Fibroblast of peridontal ligament (primary cell): ENCODE measurements around the gene FBP1.
"Not testable (repeated sequence)": the region's sequence is repeated elsewhere in the genome, so short reads cannot be mapped to it uniquely, and the experiment has no call there.

Experiments used
- DNase-seq: peaks from one replicate; pipeline ENCODE4 v3.0.0-alpha.2; 2010; ENCODE audit errors: extremely low read depth

The FBP1 gene

DNA sequence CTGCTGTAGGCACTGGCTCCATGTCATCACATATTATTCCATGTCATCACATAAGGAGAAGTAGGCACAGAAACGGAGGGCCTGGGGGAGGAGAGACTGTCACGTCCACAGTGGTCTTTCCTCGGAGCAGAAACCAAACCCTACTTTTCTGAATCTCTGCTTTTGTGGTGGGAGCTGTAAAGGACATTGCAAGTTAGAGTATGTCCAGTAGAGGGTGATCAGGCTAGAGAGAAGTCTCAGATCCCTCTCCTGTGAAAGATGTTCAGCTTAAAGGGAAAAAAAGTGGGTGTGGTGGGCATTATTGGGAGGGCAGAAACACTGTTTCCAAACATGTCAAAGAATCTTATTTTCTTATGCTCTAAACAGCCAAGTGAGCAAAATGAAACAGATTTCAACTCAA lies 26.3 kb downstream of the FBP1 start:
- no peak for DNase-seq

DNA sequence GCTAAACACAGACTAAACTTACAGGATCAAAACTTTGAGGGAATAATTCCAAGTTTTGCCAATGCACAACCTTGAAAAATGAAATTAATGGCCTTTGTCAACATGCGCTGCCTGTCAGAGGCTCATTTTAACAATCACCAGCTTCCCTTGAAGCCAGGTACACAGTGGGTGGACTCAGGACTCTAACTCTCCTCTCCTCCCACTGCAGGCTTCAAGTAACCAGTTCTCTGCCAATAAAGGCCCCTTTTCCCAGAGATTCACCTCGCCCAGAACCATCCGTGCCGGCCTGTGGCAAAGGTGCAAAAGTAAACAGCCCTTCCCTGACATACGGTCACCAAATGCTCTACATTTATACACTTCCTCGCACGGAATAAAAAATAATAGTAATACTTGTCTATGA lies 27.2 kb downstream of the FBP1 start:
- no peak for DNase-seq

DNA sequence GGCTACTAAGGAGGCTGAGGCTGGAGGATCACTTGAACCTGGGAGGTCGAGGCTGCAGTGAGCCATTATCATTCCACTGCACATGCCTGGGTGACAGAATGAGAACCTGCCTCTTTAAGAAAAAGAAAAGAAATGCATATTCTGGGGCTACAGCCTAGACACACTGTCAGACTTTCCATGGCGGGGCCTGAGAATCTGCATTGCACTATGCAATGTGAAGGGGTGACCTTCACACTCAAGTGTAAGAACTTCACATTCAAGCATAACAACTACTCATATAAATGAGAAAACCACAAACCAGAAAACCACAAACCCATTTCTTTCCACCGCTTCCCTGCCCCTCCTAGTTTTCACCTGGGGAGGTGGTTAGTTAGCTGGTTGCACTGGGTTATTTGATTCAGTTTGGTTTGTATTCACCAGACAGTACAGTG lies 27.7 kb downstream of the FBP1 start:
- DNase-seq, result no peak

DNA sequence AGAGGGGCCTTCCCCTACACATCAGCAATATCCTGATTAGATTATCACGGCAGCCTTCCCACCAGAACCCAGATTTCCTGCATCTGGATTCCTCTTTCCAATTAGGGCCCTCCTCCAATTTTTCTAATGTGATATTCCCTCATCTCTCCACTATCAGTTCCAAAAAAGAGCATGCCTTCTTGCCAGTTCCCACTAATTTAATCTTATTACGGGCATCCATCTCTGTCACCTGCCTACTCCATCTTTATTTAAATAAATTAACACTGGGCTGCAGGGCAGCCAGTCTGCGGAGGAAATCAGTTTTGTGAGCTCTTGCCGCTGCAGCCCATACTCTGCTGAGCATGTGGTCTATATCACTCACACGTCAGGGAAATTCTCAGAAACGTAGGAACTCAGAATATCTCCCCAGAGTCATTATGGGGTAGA lies 29.1 kb downstream of the FBP1 start:
- DNase-seq, result no peak

DNA sequence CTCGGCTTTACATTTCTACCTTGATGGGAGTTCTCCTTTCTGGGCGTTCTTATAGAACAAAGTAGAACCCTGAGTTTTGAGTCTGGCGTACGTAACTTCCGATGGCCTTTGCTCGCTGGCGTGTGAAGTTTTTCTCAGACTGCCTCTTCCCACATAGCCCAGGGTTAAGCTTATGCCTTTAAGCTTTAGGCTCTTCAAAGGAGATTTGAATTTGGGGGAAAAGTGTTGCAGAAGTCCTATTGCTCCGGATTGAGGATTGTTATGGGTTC lies 32.0 kb downstream of the FBP1 start:
- no peak for DNase-seq

DNA sequence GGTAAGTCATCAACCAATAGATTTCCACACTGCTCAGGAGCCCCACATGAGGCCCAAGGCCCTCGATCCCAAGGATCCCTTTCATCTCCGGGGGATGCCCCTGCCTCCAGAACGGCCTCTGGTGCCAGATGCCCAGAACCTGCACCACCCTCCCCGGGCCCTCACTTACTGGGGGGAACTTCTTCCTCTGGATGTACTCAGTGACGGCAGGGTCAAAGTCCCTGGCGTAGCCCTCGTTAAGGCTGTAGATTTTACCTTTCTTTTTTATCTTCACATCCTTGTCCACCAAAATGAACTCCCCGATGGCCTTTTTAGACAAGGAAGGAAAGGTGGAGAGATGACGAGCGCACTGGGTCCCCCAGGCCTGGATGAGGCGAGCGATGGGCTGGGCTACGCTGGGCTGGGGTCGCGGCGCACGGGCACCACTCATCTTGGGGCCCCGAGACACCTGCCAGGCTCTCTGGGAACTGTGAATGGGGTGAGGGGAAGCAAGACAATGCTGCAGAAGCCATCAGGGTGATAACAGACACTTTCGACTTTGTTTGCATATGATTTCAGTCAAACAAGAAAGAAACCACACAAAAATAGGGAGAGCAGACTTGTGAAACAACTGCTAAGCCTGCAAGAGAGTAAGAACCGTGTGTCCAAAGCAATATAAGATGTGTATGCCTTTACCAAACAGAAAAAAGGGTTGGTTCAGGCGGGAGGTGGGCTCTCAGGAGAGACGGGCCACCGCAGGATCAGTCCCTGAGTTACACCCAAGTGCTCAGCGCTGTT lies 32.5 kb downstream of the FBP1 start:
- DNase-seq, result no peak

DNA sequence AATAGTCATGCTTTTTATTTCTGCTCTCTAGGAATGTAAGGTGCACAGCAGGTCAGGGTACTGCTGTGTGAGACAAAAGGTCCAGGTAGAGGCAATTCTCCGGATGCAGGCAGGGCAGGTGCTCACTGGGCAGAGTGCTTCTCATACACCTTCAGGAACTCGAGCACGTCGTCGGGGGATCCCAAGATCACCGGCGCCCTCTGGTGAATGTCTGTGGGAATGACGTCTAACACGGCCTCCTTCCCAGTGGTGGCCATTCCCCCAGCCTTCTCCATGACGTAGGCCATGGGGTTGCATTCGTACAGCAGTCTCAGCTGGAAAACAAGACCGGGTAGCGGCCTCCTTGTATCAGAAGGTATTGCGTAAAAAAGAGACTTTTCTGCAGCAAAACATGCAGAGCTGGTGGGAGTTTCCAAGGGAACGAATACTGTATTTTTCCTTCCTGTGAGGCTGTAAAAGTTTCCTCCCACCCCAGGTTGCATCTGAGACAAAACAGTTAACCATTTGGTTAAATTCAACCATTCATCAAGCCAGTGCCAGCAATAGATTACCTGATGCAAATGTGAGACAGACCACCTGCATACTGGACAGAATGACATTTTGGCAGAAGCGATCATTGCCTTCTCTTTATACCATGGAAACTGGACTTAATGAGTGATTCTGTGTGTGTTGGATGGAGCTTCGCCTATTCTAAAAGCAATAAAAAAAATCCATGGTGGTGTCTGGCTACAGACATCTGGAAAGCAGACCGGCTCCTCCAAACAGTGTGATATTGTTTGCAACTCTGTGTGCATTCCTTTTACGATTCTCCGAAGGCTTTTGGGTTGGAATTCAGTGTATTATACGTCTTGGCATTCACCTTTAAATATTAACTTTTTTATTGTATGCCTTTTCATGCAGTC lies 35.8 kb downstream of the FBP1 start:
- peak; percentile 62 for DNase-seq

DNA sequence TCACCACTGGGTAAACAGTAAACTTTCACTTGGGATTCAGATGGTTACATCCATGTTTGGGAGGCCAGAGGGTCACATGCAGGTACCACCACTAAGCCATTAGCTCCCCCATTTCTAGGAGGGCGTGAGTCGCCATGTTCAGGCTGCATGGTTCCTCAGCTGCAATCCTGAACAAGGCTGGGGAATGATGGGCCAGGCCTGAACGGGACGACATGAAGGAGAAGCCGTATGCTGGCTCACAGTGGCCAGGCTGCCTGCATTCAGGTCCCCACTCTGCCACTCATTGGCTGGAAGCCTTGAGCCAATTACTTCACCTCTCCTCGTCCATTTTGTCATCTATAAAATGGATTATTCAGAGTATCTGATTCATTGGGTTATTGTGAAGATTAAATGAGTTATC lies 36.7 kb downstream of the FBP1 start:
- no peak for DNase-seq

DNA sequence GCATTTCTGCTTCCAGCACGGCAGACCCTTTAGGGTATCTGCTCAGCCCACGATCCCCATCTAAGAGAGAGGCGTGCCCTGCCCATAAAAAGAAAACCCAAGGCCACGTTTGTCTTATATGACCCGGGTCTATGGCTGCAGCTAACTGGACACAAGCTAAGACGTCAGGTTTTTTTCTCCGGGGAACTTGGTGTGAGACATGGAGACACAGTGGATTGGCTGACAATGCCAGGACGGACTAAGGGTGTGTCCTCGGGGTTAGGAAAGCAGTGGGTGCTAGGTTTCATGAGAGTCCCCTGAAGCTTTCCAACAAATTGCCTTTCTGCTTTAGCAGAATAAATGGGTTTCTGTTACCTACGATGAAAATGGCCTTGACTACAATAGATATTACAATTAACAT lies 38.6 kb downstream of the FBP1 start:
- no peak for DNase-seq

DNA sequence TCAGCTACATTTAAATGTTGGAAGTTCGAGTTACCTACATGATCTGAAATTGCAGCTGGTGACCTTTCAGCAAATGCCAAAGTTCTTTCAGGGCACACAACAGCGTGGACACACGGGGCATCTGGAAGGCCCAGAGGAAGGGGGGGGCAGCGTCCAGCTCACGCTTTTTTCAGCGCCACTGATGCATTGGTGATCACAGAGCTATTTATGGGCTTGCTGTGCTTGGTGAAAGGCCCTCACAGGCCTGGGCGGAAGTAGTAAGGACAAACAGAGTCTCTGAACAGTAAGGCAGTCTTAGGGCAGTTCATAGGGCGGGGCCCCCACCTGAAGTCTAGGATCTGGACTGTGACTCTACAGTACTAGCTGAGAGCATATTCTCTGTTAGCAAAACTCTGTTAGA lies 39.1 kb downstream of the FBP1 start:
- no peak for DNase-seq

DNA sequence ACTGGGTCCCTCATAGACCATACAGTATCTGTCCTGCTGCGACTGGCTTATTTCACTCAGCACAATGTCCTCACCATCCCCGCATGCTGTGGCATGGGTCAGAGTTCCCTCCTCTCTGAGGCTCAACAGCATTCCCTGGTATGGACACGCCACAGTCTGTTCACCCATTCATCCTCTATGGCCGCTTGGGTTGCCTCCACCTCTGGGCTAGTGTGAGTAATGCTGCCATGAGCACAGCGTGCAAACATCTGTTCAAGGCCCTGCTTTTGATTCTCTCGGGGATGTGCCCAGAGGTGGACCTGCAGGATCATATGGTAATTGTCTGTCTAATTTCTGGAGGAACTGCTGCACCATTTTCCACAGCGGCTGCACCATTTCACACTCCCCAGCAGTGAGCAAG lies 40.2 kb downstream of the FBP1 start:
- no peak for DNase-seq

DNA sequence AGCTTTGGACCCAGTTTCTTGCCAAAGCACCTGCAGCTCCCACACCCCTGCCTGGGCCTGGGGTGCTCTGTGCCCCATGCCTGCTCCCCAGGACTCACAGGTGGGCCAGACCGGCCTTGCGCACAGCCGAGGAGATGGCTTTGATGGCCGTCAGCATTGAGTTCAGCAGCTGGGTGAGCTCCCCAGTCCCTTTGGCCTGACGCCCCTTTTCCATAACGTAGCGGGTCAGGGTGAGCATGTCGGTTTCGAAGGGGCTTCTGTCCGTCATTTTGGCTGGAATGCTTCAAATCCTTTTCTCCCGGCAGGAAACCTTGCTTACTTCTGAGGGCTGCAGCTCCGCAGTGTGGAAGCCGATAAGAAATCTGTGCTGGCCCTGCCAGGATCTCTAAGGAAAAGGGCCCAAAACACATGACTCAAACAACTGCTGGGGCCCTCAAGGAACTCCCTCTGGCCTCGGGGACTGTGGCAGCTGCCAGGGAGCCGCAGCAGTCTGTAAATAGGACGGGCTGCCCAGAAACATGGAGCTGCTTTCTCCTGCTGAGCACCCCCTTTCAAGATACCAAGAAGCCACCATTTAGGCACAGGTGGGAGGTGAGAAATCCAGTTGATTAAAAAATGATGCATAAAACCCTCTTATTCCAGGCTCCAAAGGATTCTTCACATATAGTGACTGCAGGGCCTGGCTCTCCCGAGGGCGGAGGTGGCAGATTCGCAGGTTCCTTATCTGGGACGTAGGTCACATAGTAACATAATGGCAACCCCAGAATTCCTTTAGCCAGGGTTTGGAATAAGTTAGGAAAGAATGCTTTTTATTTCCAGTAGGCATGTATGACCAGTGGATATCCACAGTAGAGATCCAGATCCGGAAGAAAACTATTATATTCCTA lies 45.6 kb downstream of the FBP1 start, which contains the start of gene FBP2:
Gene FBP2 (minus strand): TSS at position 366 of the 887 bp plus-strand sequence. CDS start 98 bp downstream, at position 268.
- DNase-seq, result no peak

DNA sequence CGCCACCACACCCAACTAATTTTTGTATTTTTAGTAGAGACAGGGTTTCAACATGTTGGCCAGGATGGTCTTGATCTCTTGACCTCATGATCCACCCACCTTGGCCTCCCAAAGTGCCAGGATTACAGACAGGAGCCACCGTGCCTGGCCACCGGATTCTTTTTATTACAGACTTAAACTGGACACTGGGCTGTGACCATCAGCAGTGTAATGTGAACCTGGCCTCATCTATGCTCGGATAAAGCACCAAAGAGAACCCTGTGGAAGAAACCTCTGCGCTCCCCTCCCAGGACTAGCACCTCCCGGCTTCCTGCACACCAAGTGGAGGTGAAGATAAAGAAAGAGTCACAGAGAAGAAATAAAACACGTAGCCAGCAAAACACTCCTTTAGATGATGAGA lies 46.6 kb downstream of the FBP1 start:
- not testable (repeated sequence) for DNase-seq

DNA sequence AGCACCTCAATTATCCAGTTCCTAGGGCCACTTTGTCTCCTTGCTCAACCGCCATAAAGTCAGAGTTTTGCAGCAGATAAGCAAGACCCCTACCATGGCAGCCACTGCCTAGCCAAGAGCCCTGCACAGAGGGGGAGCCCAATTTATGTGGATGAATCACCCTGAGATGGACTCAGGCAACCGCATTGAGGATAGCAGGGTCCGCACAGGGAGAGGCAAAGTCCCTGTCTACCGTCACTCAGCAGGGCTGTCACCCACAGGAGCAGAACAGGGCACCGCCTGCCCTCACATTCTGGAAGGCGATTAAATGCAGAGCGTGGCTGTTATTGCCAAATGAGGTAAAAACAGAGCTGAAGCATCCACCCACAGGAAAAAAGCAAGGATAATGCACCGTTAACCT lies 47.4 kb downstream of the FBP1 start:
- no peak for DNase-seq

DNA sequence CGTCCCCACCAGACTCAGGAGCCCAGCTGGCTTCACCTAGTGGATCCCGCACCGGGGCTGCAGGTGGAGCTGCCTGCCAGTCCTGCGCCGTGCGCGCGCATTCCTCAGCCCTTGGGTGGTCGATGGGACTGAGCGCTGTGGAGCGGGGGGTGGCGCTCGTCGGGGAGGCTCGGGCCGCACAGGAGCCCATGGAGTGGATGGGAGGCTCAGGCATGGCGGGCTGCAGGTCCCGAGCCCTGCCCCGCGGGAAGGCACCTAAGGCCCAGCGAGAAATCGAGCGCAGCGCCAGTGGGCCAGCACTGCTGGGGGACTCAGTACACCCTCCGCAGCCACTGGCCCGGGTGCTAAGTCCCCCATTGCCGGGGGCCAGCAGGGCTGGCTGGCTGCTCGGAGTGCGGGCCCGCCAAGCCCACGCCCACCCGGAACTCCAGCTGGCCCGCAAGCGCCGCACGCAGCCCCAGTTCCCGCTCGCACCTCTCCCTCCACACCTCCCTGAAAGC lies 48.2 kb downstream of the FBP1 start:
- not testable (repeated sequence) for DNase-seq

DNA sequence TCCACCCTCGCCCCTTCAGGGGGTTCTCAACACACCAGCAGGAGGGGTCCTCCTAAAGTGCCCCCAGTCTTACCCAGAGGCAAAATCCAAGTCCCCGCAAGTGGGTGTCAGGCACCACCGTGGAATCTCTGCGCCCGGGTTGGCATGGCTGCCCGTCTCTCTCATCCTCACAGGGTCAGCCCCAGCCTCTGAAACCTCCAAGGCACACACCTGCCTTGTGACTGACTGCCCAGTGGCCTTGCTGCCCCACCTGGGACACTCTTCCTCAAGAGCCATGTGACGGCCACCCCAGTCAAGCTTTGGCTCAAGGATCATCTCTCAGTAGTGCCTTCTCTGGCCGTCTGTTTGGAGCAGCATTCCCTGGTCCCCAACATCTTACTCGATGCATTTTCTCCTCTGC lies 50.6 kb downstream of the FBP1 start:
- DNase-seq, result no peak

DNA sequence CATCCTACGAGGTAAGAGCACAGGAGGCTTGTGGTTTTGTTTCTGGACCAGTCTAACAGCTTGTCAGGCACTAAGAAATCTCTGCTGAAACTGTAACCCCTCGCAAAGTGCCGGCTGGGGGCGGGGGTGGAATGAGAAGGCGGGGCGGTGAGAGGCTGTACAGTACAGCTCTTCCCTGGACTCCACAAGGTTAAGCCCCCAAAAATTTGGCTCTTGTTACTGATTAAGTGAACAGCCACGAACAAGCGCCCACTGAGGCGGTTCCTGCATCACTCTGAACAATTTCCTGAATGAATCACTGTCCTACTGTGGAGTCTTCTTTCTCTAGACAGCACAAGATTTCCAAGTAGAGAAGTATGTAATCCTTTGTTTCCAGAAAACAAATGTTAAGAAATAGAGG lies 52.5 kb downstream of the FBP1 start:
- DNase-seq, result peak; percentile 7

DNA sequence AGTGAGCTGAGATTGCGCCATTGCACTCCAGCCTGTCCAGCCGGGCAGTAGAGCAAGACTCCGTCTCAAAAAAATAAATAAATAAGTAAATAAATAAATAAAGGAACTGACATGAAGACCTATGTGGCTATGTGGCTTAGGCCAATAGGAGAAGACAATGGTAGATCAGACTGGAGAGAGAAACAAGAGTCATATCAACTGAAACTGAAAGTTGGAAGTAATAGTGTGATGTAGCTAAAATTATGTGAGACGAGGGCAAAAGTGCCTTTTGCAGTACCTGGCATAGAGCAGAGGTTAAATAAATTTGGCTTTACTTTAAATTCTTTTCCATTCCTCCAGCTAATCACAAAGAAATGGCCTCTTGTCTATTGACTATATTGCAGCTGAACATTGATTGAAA lies 53.0 kb downstream of the FBP1 start:
- no peak for DNase-seq

DNA sequence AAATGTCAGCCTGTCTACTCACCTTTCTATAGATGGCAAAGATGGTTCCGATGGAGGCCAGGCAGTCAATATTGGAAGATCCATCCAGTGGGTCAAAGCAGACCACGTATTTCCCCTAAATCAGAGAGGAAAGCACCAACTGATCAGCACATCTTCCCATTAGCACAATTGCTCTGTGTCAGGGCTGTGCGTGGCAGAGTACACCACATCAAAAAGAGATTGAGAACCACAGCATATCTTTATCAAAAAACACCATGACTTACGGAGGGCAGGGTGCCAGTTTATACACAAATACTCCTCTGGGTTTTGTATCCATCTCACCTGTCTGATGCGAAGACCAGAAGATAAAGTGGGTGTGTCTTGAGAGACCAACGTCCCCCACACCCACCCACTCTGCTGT lies 54.8 kb downstream of the FBP1 start:
- DNase-seq, result no peak

DNA sequence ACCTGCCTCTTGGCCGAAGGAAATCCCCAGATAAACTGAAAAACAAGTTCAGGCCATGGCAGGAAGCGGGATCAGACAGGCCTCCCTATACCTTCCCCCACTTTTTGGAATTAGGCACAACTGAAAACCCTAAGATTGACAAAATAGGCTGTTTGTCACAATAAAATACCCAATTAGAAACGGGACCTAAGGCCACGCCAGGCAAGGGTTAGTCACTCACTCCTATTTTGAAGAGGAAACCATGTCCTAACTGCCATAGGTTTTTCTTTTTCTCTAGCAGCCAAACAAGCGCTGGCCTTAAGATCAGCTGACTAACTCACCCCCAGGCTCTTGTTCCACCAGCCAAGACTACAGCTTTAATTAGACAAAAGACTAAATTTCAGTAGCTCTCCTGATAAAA lies 57.6 kb downstream of the FBP1 start:
- no peak for DNase-seq

DNA sequence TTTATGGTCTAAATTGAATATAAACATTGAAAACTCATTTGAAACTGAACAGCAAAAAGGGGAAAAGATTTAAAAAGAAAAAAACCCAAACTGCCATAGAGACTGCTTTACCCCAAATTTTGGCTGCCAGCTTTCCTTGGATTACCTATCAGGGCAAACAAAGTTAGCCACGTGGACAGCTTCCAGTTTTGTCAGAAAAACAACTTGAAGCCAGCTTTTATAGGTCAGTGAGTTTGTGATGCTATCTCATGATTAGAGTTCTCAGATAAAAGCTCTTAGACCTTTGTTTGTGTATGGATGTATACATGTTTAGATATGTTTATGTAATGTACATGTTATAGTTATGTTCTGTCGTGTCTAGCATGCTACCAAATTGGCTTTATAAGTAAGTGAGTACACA lies 61.7 kb downstream of the FBP1 start:
- DNase-seq, result no peak

DNA sequence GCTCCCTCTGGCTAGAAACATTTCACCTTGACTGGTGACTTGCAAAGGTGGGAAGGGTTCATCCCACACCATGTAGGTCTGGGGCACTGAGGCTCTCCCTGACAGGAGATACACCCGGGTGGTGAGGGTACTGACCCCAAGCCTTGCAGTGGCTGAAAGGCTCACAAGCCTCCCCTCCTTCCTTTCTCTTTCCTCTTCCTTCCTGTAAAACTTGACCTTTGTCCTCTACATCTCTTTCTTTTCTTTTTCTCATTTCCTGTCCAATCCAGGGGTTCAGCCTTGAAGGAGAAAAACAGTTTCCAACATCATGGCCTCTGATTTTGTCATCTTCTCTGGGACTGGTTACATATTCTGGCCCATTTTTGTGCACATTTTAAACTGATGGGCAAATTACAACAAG lies 62.3 kb downstream of the FBP1 start:
- DNase-seq, result no peak
